PC-9 (cell line): Measurements from ENCODE around the gene H6PD. TPM values are rescaled to one million over a fixed set of nuclear protein-coding genes. Genes with fewer than 3 reads are reported as not detected.

Experiments used
- BruUV-seq: library from RNA; stranded (reverse); fragments of 400-500 nt; replicated peaks from 2 replicates; lab custom pipeline; 2021; lab: Mats Ljungman, UMichigan
- CTCF ChIA-PET: fragments of 300-600 bp; sonication (Branson Sonifier 250); formaldehyde crosslinking; loops from one replicate; lab custom pipeline; 2022; ENCODE audit warnings: antibody characterized with exemption; lab: Charles Lee
- POLR2A ChIA-PET: fragments of 300-600 bp; sonication (Branson Sonifier 250); formaldehyde crosslinking; loops from one replicate; lab custom pipeline; 2022; ENCODE audit warnings: antibody characterized with exemption; ENCODE audit not compliant: unreplicated experiment; lab: Charles Lee
- DNase-seq, 2 experiments: peaks; one replicate each; pipeline versions ENCODE4 v3.0.0 to v3.0.0-alpha.2; 2015 to 2022; ENCODE audit warnings: mixed read lengths in 1 of 2
- H2AFZ ChIP-seq: fragments of 200-600 bp; sonication (generic); 2 replicates; pipeline ENCODE4 v1.8.1; 2017; ENCODE audit warnings: antibody characterized with exemption
- H3F3A ChIP-seq: fragments of 200-600 bp; sonication (generic); 2 replicates; pipeline ENCODE4 v1.8.1; 2017; ENCODE audit warnings: antibody characterized with exemption, mild to moderate bottlenecking, low read depth; ENCODE audit not compliant: insufficient read depth
- H3K27ac ChIP-seq: fragments of 200-600 bp; sonication (generic); 2 replicates; pipeline ENCODE4 v1.6.1; 2016; ENCODE audit warnings: mixed run types
- H3K27me3 ChIP-seq: fragments of 200-600 bp; sonication (generic); 2 replicates; pipeline ENCODE4 v1.6.1; 2016; ENCODE audit warnings: low read depth, mixed run types; ENCODE audit not compliant: insufficient read depth
- H3K36me3 ChIP-seq: fragments of 200-600 bp; sonication (generic); 2 replicates; pipeline ENCODE4 v1.6.1; 2016; ENCODE audit warnings: low read depth, mixed run types
- H3K4me1 ChIP-seq: fragments of 200-600 bp; sonication (generic); replicated peaks from 2 replicates; pipeline ENCODE4 v1.6.1; 2016; ENCODE audit warnings: mixed run types; ENCODE audit not compliant: insufficient read depth
- H3K4me2 ChIP-seq: fragments of 200-600 bp; sonication (generic); 2 replicates; pipeline ENCODE4 v1.6.1; 2017; ENCODE audit warnings: mixed run types
- H3K4me3 ChIP-seq: fragments of 200-600 bp; sonication (generic); 2 replicates; pipeline ENCODE4 v1.6.1; 2016; ENCODE audit warnings: mixed run types
- H3K79me2 ChIP-seq: fragments of 200-600 bp; sonication (generic); 2 replicates; pipeline ENCODE4 v1.6.1; 2017; ENCODE audit warnings: low read depth, mixed run types
- H3K9me2 ChIP-seq: fragments of 200-600 bp; sonication (generic); 2 replicates; pipeline ENCODE4 v1.8.1; 2017; ENCODE audit warnings: mild to moderate bottlenecking; ENCODE audit not compliant: insufficient read depth
- H3K9me3 ChIP-seq: fragments of 200-600 bp; sonication (generic); 2 replicates; pipeline ENCODE4 v1.8.1; 2016; ENCODE audit warnings: low read depth; ENCODE audit not compliant: insufficient read depth
- H4K20me1 ChIP-seq: fragments of 200-600 bp; sonication (generic); 2 replicates; pipeline ENCODE4 v1.8.1; 2017; ENCODE audit not compliant: insufficient read depth
- CTCF ChIP-seq: fragments of 200-600 bp; sonication (generic); conservative IDR thresholded peaks from 2 replicates; pipeline ENCODE4 v1.6.1; 2017; ENCODE audit warnings: mixed run types, antibody characterized with exemption, mild to moderate bottlenecking, moderate library complexity
- EZH2 ChIP-seq: fragments of 200-600 bp; sonication (generic); IDR thresholded peaks from 2 replicates; pipeline ENCODE4 v1.8.0; 2017; ENCODE audit warnings: antibody characterized with exemption, low read depth
- intact Hi-C: fragments of 100-400 bp; cut with micrococcal nuclease; formaldehyde crosslinking; loops from one replicate; pipeline ENCODE4 v1.10.0; 2022; ENCODE audit not compliant: unreplicated experiment
- total RNA-seq: library from RNA; stranded (reverse); gene quantifications from 2 replicates; pipeline ENCODE4 v1.2.3, GENCODE V29; 2021

H6PD gene
- total RNA-seq, 1 experiment from 2014 or later = 31.1 TPM

GRCh38 chr1:9228609-9229008 lies 6.0 kb upstream of the H6PD start:
- Histone ChIP-seq H3K4me3 (no peak overlapping the region), H3K27me3 (no peaks in the 10 kb centered on the region), H3K4me1 (peaks cover 13% of the 10 kb centered on the region), H3K9me2 (no peaks in the 10 kb centered on the region), H3K79me2 (no peaks in the 10 kb centered on the region), H3K27ac (no peak overlapping the region), H4K20me1 (no peaks in the 10 kb centered on the region), H3F3A (peaks cover 5% of the 10 kb centered on the region; the same call in 1 of the 2 replicates), H3K36me3 (no peaks in the 10 kb centered on the region), H2AFZ (no peak overlapping the region), H3K4me2 (no peak overlapping the region), H3K9me3 (no peaks in the 10 kb centered on the region)
- BruUV-seq = no TSS peak
- intact Hi-C loops = no loop called here
- DNase-seq = no peak
- POLR2A ChIA-PET = no interaction called here
- TF ChIP-seq EZH2 (no peak), CTCF (no peak)
- CTCF ChIA-PET = no interaction called here

GRCh38 chr1:9229549-9229948 lies 5.0 kb upstream of the H6PD start:
- Histone ChIP-seq H3K79me2 (no peaks in the 10 kb centered on the region), H2AFZ (no peak overlapping the region), H3K4me2 (no peak overlapping the region), H3K4me1 (peaks cover 13% of the 10 kb centered on the region), H3K9me2 (no peaks in the 10 kb centered on the region), H3F3A (peaks cover 5% of the 10 kb centered on the region; the same call in 1 of the 2 replicates), H3K27ac (no peak overlapping the region), H3K36me3 (no peaks in the 10 kb centered on the region), H4K20me1 (no peaks in the 10 kb centered on the region), H3K4me3 (no peak overlapping the region), H3K27me3 (no peaks in the 10 kb centered on the region), H3K9me3 (no peaks in the 10 kb centered on the region)
- BruUV-seq = no TSS peak
- no peak for DNase-seq
- intact Hi-C loops = no loop called here
- ChIA-PET CTCF (no interaction called here), POLR2A (interaction anchor here (0.6 kb wide), 1 partner anchor 126 kb away, joined by 6 read pairs; no protein-coding TSS in a partner anchor)
- TF ChIP-seq EZH2 (no peak), CTCF (no peak)

GRCh38 chr1:9230869-9231533 lies 3.6 kb upstream of the H6PD start:
- TF ChIP-seq EZH2 = no peak
- no peak for TF ChIP-seq CTCF
- CTCF ChIA-PET = no interaction called here

More at GRCh38 chr1:9230869-9231533, 3.6 kb upstream of the H6PD start:
- peak overlapping the region; percentile 67; the same call in 1 of the 2 replicates for H3K4me2 ChIP-seq
- H3K27ac ChIP-seq = peak overlapping the region; percentile 21; the same call in 1 of the 2 replicates
- peaks cover 5% of the 10 kb centered on the region; the same call in 1 of the 2 replicates for H3F3A ChIP-seq
- H3K4me1 ChIP-seq = peaks cover 13% of the 10 kb centered on the region
- H3K79me2 ChIP-seq = no peaks in the 10 kb centered on the region
- intact Hi-C loops = no loop called here
- POLR2A ChIA-PET = interaction anchor here (0.6 kb wide), 3 partner anchors 13 to 1079 kb away, joined by 3 to 4 read pairs (median 3); no protein-coding TSS in a partner anchor
- H3K36me3 ChIP-seq = no peaks in the 10 kb centered on the region
- H4K20me1 ChIP-seq = no peaks in the 10 kb centered on the region
- H3K9me3 ChIP-seq = no peaks in the 10 kb centered on the region
- no peak overlapping the region for H3K4me3 ChIP-seq
- no peak overlapping the region for H2AFZ ChIP-seq
- BruUV-seq = no TSS peak
- DNase-seq = no peak
- H3K27me3 ChIP-seq = no peaks in the 10 kb centered on the region
- no peaks in the 10 kb centered on the region for H3K9me2 ChIP-seq
